ENCODE results near the gene SFXN4. TPM values are rescaled to one million over a fixed set of nuclear protein-coding genes. Genes with fewer than 3 reads are reported as not detected.

Gene SFXN4
- total RNA-seq, 4 donors from 2014 or later = 12.2 to 37.4 (median 15.0) TPM

- Histone ChIP-seq H3K9me3 (no peaks in the 10 kb centered on the region), H3K4me1 (peaks cover 8% of the 10 kb centered on the region), H3K27me3 (no peaks in the 10 kb centered on the region), H3K36me3 (no peaks in the 10 kb centered on the region), H3K4me3 (no peak overlapping the region), H3K27ac (no peak overlapping the region)
- WGBS = 81% methylated on average over 4 of the region's 4 CpGs
- no peak for DNase-seq (ENCODE audit: low spot score in 2 of 2)
- TF ChIP-seq POLR2AphosphoS5 (IDR thresholded peaks at IDR 0.05) = no peak
- TF ChIP-seq EP300 (IDR thresholded peaks at IDR 0.05) = no peak
- TF ChIP-seq POLR2A (IDR thresholded peaks at IDR 0.05) = no peak
- TF ChIP-seq CTCF (IDR thresholded peaks at IDR 0.05) = no peak
Observed at GRCh38 chr10:119095640-119096039, 69.9 kb downstream of the SFXN4 start.

DNA sequence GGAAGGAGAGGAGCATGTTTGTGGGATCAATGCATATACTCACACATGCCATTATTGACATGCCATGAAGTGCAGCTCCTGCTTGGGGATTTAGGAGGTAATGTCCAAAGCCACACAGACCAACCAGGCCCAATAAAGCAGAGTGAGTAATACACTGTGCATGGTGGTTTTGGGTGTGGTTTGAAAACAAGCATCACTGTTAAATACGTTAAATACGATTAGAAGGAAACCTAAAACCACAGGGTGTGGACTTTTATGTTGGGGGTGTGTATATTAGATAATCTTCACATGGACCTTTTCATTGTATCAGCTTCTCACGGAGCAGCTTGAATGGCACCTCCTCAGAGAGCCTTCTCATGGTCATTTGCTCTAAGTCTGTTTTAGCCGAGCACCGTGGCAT lies 74.5 kb downstream of the SFXN4 start:
- no peak overlapping the region for H3K4me3 ChIP-seq
- no peaks in the 10 kb centered on the region for H3K27me3 ChIP-seq
- TF ChIP-seq POLR2AphosphoS5 (IDR thresholded peaks at IDR 0.05) (no peak), EP300 (IDR thresholded peaks at IDR 0.05) (no peak), POLR2A (IDR thresholded peaks at IDR 0.05) (no peak), CTCF (IDR thresholded peaks at IDR 0.05) (no peak)
- H3K36me3 ChIP-seq = no peaks in the 10 kb centered on the region
- H3K4me1 ChIP-seq = no peaks in the 10 kb centered on the region
- H3K9me3 ChIP-seq = no peaks in the 10 kb centered on the region
- DNase-seq (ENCODE audit: low spot score in 2 of 2) = no peak
- 60% methylated on average over 5 of the region's 5 CpGs for WGBS
- peak overlapping the region; percentile 28 for H3K27ac ChIP-seq

Other genes with a start within 250 kb of the SFXN4 start
- gene NANOS1, start 136.0 kb downstream of the SFXN4 start, total RNA-seq = 1 to 10 TPM; 2.3 to 2.9 (median 2.7) TPM
- 100 to 1,000 TPM; 116 to 148 (median 123) TPM for gene EIF3A, start 84.9 kb downstream of the SFXN4 start, total RNA-seq
- 10 to 100 TPM; 27.5 to 45.8 (median 33.1) TPM for gene DENND10, start 61.6 kb downstream of the SFXN4 start, total RNA-seq
- gene PRDX3, start 13.1 kb upstream of the SFXN4 start, total RNA-seq = 10 to 100 TPM; 58.8 to 78.3 (median 62.1) TPM
- 1 to 10 TPM; 4.8 to 9.0 (median 6.7) TPM for gene GRK5, start 41.9 kb upstream of the SFXN4 start, total RNA-seq